NCI-H524 treated with DMSO at 0.1 percent for 48 hours (cell line): Measurements from ENCODE around the gene MAPKAP1.
A peak's percentile ranks its signal among the peaks of the same experiment; 100 is the strongest.
"Not testable (repeated sequence)": the region's sequence is repeated elsewhere in the genome, so short reads cannot be mapped to it uniquely, and the experiment has no call there.

Experiments
- DNase-seq: peaks from one replicate; lab custom pipeline; 2025; lab: John Stamatoyannopoulos, UW

The MAPKAP1 gene

DNA sequence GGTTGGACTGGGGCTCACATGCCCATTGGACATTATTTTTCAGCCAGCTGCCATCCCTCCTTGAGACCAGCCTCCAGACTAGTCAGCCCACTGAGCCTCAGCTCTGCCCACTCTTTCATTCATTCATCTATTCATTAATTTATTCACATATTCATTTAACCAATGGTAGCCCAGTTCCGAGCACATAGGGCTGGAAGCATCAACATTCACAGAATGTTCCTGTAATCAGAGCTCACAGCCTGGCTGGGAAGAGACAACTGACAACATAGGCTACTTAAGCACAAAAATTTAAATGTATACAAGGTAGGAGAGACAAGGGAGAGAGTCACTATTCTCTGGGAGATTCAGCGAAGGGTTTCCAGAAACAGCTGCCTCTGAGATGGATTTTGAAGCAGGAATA lies 23.2 kb upstream of the MAPKAP1 start:
- DNase-seq: no peak

DNA sequence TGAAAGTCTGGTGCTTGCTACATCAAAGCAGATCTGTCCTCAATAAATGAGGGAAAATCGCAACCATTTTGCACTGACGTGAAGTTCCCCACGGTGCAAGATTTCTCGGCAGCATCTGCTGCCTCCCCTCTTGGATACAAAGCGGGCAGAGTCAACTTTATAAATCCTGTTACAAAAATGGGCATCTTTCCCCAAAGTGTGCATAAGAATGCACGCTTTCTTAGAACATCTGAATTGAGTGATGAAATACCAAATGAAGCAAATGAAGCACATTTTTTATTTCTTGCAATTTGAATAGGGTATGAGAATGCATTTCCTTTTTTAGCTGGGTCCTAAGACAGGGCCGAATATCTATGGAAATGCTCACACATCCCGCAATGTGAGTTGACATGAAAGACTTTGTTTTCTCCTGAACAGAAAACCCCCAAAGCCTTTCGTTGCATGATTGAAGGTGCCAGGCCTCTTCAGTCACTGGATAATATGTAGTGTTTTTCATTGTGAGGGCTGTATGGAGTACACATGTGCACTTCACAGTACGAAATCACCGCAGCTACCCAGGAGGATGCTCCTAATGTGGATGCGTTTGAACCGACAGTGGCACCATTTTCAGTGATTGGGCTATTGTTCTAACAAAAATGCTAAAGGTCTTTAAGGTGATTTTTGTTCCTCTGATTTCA lies 19.6 kb upstream of the MAPKAP1 start:
- DNase-seq: no peak

DNA sequence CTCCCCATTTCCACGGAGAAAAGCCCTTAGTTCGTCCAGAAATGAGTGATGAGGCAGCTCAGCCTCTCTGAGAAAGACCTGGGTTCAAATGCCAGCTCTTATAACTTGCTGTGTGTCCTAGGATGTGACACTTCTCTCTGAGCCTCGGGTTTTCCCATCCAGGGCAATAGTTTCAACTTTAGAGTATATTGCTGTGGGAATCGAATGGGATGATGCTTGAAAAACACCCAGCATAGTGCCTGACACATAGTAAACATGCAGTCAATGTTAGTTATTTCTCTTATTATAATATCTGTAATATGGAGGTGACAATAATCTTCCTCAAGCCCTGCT lies 430 bp upstream of the MAPKAP1 start:
- no peak for DNase-seq

DNA sequence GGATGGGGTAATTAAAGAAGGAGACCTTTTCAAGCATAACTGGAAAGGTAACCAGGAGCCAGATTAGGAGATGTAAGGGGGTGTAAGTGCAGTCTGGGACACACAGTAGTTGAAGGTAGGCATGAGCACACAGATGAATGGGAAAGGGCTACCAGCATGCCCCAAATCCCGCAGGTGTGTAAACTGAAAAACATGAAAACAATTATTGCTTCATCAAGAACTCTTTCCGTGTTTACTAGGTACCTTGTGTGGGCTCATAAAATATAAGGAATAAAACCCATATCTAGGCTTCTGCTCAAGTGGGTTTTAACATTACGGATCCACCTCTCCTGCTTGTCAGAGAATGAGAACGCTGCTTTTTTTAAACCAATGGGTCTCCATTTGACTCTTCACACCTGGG lies 1.1 kb downstream of the MAPKAP1 start:
- DNase-seq: no peak

DNA sequence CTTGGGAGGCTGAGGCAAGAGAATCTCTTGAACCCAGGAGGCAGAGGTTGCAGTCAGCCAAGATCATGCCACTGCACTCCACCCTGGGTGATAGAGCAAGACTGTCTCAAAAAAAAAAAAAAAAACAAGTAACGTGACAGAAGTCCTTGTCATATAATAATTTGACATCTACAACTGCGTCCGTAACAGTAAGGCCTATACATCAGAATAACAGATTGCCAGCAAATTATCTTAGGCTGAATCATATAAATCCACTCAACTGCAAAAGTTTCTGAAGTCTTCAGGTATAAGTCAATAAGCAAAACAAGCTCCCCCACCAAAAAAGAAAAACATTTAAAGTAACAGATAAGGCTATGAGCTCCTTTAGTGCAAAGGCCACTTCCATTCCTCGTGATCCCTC lies 3.3 kb downstream of the MAPKAP1 start:
- DNase-seq: no peak

DNA sequence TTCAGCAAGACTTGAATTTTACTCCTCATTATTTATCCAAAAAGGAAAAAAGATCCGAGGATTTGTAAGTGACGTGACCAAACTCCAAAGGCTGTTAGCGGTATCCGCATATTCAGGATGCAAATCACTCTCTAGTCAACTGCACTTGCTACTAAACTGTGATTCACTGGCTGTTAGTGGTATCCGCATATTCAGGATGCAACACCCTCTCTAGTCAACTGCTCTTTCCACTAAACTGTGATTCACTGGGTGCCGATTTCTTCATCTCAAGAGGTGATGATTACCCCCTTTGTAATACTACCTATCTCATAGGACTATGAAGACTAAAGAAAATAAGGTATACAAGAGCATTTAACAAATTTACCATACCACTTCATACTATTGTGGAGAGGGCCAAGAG lies 5.7 kb downstream of the MAPKAP1 start:
- DNase-seq: no peak

DNA sequence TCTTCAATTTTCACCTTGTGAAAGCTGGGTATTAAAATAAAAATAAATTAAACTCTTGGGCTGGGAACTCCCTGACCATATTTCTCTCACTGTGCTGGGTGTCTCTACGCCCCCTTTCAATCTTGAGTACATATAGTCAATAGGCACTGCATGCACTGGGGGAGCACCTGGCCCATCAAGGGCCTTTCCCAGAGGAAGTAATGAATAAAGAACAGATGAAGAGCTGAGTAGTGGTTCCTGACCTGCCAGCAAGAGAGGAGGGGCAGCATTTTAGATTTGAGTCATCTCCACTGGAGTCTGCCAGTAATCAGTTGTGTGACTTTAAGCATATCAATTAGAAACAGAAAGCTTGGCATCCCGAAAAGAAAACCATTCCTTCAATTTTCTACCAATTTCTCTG lies 6.2 kb downstream of the MAPKAP1 start:
- DNase-seq: no peak

DNA sequence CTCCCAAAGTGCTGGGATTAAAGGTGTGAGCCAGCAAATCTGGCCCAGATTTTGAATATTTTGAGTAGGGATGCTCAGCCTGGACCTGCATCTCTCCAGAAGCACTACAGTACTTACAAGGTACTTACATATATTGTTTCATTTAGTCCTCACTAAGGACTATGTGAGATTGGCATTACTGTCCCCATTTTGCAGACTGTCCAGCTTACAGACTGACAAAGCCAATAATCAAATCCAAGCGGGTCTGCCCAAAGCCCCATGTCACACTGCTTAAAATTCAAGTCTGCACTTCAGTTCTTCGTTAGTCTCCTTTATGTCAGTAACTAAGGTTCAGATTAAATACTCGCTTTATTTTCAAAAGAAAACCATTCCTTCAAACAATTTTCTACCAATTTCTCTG lies 7.1 kb downstream of the MAPKAP1 start:
- DNase-seq: no peak

DNA sequence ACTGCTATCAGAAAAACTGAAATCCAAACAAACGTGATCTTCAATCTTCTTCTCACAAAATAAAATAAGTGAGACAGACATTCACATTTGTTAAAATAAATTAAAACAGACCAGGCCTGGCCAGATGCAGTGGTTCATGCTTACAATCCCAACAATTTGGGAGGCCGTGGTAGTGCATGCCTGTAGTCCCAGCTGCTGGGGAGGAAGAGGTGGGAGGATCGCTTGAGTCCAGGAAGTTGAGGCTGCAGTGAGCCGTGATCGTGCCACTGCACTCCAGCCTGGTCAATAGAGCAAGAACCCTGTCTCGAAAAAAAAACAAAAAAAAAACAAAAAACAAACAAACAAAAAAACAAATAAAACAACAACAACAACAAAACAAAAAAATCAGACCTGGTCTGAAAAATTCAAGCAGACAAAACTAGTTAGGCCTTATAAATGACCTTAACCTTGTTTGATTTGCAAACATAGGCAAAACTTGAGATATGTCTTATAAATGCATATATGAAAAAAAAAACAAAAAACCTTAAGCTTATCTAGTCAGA lies 10.8 kb downstream of the MAPKAP1 start:
- no peak for DNase-seq

DNA sequence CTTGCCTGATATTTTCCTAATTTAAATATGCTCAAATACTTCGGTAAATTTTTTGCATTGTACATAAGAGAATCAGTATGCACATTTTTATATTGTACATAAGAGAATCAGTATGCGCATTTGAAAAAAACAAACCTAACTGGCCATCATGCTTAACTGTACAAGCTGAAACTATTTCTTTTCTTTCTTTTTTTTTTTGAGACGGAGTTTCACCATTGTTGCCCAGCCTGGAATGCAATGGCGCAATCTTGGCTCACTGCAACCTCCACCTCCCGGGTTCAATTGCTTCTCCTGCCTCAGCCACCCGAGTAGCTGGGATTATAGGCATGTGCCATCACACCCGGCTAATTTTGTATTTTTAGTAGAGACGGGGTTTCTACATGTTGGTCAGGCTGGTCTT lies 11.5 kb downstream of the MAPKAP1 start:
- not testable (repeated sequence) for DNase-seq

DNA sequence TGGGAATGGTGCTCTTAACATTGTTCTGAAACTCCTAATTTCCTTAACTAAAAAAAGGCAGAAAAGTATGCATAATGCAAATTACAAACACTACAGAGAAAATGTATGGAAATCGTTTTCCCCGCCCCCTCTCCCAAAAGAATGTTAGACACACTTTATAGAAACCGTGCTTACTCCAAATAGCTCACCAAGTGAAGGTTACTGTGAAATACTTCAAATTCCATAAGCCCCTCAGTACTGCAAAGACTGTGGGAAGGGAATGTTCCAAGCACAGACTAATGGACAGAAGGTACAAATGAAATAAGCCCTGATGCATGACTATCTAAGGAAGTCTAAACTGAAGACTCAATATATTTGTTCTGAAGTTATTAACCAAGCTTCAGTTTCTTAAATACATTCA lies 12.5 kb downstream of the MAPKAP1 start:
- no peak for DNase-seq

DNA sequence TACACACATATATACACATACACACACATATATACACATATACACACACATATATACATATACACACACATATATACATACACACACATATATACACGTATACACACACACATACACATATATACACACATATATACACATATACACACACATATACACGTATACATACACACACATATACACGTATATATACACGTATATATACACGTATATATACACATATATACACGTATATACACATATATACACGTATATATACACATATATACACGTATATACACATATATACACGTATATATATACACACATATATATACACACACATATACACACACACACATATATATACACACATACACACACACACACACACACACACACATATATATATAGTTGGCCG lies 13.5 kb downstream of the MAPKAP1 start:
- DNase-seq: not testable (repeated sequence)

DNA sequence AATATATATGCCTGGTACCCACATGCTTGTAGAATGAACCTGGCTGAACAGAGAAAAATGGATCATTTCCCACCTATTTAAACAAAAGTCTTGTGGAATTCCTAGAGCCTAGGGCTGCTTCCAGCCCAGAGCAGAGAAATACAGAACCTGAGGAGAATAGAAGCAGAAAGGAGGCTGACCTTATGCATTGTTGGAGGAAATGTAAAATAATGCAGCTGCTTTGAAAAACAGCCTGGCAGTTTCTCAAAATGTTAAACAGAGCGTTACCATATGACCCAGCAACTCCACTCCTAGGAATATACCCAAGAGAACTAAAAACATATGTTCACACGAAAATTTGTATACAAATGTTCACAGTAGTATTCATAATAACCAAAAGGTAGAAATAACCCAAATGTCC lies 15.1 kb downstream of the MAPKAP1 start:
- no peak for DNase-seq

DNA sequence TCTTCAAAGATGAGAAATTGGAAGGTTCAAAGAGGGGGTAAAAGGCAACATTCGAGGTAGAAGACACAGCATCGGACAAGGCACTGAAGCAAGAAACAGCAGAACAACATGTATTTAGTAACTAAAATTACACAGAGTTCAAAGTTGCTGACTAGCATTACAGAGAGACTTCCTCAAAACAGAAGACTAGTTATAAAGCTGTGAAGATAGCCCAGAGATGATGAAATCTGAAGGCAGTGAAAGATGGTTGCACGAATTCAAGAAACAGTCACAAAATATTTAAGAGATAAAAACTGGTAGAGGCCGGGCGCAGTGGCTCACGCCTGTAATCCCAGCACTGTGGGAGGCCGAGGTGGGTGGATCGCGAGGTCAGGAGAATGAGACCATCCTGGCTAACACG lies 16.3 kb downstream of the MAPKAP1 start:
- no peak for DNase-seq

DNA sequence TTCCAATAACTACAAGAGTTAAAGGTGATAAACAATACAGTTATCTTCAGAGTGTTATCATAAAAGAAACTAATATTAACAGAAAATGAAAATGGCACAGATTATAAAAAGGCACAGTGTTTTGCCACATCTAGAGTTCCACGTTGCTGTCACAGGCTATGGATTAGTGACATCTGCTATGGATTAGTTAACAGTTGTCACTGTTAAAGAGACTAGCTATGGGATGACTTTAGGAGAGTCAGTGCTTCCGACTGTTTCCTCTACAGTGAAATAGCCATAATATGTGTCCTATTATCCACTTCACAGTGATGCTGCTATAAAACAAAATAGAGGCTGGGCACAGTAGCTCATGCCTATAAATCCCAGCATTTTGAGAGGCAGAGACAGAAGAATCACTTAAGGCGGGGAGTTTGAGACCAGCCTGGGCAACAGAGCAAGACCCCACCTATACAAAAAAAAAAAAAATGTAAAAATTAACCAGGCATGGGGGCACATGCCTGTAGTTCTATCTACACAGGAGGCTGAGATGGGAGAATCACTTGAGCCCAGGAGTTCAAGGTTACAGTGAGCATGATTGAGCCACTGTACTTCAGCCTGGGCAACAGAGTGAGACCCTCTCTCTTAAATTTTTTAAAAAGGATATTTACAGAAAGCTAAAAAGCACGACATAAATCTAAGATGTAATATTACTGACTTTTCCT lies 19.7 kb downstream of the MAPKAP1 start:
- DNase-seq: peak; percentile 71

DNA sequence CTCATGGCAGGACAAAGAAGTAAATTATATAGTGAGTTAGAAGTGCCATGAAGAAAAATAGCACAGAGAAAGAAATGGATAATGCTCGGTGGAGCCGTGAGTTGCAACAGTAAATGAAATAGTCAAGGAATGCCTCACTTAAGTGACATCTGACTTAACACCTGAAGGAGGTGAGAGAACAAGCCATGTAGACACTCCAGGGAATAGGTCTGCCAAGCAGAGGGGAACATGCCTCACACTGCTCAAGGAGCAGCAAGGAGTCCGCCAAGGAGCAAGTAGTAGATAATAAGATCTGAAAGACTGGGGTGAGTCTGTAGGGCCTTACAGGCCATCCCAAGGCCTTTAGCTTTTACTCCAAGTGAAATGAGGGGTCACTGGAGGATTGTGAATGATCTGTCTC lies 21.8 kb downstream of the MAPKAP1 start:
- no peak for DNase-seq

DNA sequence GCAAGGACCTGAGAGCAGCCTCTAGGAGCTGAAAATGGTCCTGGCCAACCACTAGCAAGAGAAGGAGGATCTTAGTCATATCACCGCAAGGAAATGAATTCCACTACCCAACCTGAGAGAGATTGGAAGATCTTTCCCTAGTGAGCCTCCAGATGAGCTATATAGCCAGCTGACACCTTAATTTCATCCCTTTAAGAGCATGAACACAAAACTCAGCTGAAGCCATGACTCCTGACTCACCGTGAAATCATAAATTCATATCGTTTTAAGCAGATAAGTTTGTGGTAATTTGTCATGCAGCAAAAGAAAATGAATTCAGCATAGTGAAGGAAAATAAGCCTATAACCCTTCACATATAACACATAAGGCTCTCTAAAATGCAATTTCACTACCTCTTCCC lies 23.5 kb downstream of the MAPKAP1 start:
- DNase-seq: no peak

DNA sequence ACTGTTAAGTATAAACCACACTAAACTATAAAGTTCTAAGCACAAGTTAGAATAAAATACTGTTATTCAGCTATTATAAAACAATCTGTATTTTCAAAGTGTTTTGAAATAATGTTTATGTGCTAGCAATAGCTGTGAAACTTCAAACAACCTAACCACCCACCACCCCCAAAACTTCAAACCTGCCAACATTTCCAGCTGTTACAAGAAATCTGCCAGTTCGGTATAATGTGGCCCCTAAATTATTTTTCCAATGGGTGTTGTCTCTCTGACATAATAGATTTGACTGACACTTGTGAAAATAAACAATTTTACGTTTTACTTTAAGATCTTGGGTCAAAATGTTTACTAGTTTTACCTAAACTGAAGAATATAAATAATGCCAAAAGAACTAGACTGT lies 24.7 kb downstream of the MAPKAP1 start:
- DNase-seq: no peak

DNA sequence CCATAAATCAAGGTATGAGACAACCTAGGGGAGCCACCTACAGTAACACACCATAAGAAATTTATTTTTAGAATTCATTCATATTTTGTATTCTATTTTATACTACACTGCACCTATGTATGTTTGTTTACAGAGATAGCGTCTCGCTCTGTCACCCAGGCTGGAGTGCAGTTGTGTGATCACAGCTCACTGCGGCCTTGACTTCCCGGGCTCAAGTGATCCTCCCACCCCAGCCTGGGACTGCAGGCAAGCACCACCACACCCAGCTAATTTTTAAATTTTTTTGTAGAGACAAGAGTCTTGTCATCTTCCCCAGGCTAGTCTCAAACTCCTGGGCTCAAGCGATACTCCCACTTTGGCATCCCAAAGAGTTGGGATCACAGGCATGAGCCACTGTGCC lies 25.4 kb downstream of the MAPKAP1 start:
- DNase-seq: no peak

DNA sequence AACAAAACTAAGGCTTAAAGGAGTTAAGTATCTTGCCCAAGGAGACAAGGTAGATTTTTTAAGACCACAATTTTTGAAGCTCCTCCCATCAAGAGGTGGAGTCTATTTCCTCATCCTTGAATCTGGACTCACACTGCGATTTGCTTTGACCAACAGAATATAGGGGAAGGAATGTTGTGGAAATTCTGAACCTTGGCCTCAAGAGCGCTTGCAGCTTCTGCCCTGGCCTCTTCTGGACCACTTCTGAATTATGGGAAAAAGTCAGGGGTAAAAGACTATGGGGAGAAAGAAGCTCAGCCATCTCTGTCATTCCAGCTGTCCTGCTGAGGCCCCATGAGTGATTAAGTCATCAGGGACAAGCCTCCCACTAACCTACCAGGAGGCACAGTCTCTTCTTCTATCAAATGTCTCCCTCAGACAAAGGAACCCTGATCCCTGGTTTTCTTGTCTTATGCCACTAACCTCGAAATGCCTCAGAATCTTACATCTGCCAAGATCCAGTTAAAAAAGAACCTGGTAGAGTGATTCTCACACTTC lies 25.9 kb downstream of the MAPKAP1 start:
- DNase-seq: no peak

DNA sequence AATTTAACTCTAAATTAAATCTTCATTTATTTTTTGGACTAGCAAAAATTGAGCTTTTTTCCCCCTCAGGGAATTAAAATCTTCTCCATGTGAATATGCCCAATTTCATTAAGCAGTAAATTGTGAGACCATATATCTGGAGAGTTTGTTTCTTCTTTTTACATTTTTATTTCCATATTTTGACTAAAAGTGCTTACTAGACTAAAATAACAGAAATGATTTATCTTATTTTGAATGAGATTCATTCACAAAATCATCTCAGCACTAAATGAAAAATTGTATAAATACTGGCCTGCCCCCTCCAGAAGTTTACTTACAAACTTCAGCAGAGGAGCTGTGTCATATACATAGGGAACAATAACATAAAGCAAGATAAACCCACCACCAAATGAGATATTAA lies 26.6 kb downstream of the MAPKAP1 start:
- DNase-seq: no peak

DNA sequence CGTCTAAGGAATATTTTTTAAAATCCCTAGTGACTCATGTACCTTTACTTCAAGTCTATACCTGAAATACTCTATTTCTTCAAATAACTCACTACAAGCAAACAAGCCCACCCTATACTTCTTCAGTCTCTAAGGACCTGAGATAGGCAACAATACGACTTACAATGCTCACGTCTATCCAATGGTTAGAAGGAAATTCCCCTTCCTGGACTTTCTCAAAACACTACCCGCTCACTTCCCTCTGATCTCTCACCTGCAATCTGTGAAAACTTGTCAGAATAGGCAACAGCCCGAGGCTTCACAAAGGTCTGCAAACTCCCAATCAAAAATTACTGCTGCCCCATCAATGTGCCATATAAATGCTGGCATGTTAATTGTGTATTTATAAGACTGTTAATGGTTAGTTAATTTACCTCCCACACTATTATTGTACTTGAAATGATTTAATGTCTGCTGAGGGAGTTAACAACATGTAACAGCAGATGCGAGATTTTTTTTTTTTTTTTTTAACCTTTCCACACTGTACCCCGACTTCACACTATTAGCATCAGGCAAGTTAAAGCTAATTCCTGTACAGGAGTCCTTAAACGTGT lies 27.3 kb downstream of the MAPKAP1 start:
- no peak for DNase-seq
